Gastrocnemius medialis (tissue), 4 donors: ENCODE results near the gene F8. TPM values are rescaled to one million over a fixed set of nuclear protein-coding genes. Genes with fewer than 3 reads are reported as not detected.

ENCODE experiments used
- ATAC-seq, 2 donors: fragments of 150-250 bp; one replicate each; pipeline ENCODE4 v1.9.1; 2016
- DNase-seq, 2 donors: peaks; one replicate each; pipeline ENCODE4 v3.0.0-alpha.2; 2019
- H3K27ac ChIP-seq, 4 donors: fragments of 200-600 bp; sonication (generic); 1 replicate in 1 of 4; 2 replicates in 3 of 4; pipeline ENCODE4 v1.5.1; 2016 to 2018; ENCODE audit warnings: mild to moderate bottlenecking in 2 of 4, moderate library complexity in 1 of 4
- H3K27me3 ChIP-seq, 3 donors: fragments of 200-600 bp; sonication (generic) in 2 of 3; 1 replicate in 1 of 3; 2 replicates in 2 of 3; pipeline versions ENCODE4 v1.5.1 to v1.6.0; 2016 to 2019; ENCODE audit warnings: mild to moderate bottlenecking in 1 of 3, moderate library complexity in 1 of 3
- H3K36me3 ChIP-seq, 2 donors: fragments of 200-600 bp; sonication (generic) in 1 of 2; one replicate each; pipeline ENCODE4 v1.5.1; 2017 to 2018
- H3K4me1 ChIP-seq, 2 donors: fragments of 200-600 bp; sonication (generic) in 1 of 2; one replicate each; pipeline ENCODE4 v1.5.1; 2016 to 2017; ENCODE audit warnings: mild to moderate bottlenecking in 2 of 2
- H3K4me3 ChIP-seq, 4 donors: fragments of 200-600 bp; sonication (generic) in 3 of 4; 1 replicate in 1 of 4; 2 replicates in 3 of 4; pipeline ENCODE4 v1.5.1; 2016 to 2019; ENCODE audit warnings: mild to moderate bottlenecking in 2 of 4
- H3K9me3 ChIP-seq, 3 donors: fragments of 200-600 bp; sonication (generic) in 2 of 3; 1 replicate in 1 of 3; 2 replicates in 2 of 3; pipeline ENCODE4 v1.5.1; 2016 to 2019
- CTCF ChIP-seq, 5 experiments: fragments of 450-650 bp in 3 of 5; fragments of 200-600 bp in 2 of 5; sonication (generic) in 2 of 5; IDR thresholded peaks in 4 of 5; conservative IDR thresholded peaks in 1 of 5; 1 replicate in 4 of 5; 2 replicates in 1 of 5; pipeline ENCODE4 v1.5.1; 2016 to 2019; ENCODE audit warnings: antibody characterized with exemption in 5 of 5, mild to moderate bottlenecking in 3 of 5, moderate library complexity in 3 of 5
- POLR2A ChIP-seq, 2 donors: fragments of 450-650 bp; IDR thresholded peaks; one replicate each; pipeline ENCODE4 v1.6.1; 2017; ENCODE audit warnings: antibody characterized with exemption in 2 of 2, mild to moderate bottlenecking in 2 of 2, moderate library complexity in 2 of 2
- in situ Hi-C, 4 donors: fragments of 200-750 bp; cut with MboI; loops; one replicate each; pipeline versions ENCODE4 v1.15.0 to v1.8.0; 2017; ENCODE audit warnings: low sequenced_read_pairs in 4 of 4
- intact Hi-C: fragments of 100-400 bp; cut with DNase I; formaldehyde crosslinking; loops from one replicate; pipeline ENCODE4 v1.15.1; 2023; ENCODE audit warnings: low total_unique reads
- total RNA-seq, 4 donors: library from RNA; depleted of rRNA; stranded (reverse); fragments of >200 nt; gene quantifications; one replicate each; pipeline versions ENCODE4 v1.1.0 to v1.2.3, GENCODE V29; 2016

F8 gene
- total RNA-seq, 4 donors from 2014 or later: 23.3 to 33.7 (median 28.2) TPM

GRCh38 chrX:155056877-155057792 is 34.6 kb upstream of the F8 start:
- peak; percentile 49 to 76 (median 74) for TF ChIP-seq CTCF (IDR thresholded peaks at IDR 0.05 in 4 of 5, conservative IDR thresholded peaks at IDR 0.05 in 1 of 5)
- no peak for TF ChIP-seq POLR2A (IDR thresholded peaks at IDR 0.05)
- DNase-seq (peak; percentile 6 to 57), ATAC-seq (peak; percentile 95 to 98)
- Histone ChIP-seq H3K4me3 (no peak overlapping the region), H3K27ac (peak overlapping the region; percentile 17 to 62 (median 47)), H3K27me3 (no peaks in the 10 kb centered on the region), H3K36me3 (no peaks in the 10 kb centered on the region), H3K9me3 (no peaks in the 10 kb centered on the region), H3K4me1 (no peaks in the 10 kb centered on the region)
- in situ Hi-C loops: loop anchor here in 3 of 4 donors (5.0 to 10.0 kb wide), 3 partner anchors 72 to 80 kb away; no protein-coding TSS in a partner anchor
- intact Hi-C loops: loop anchor here (1.0 to 2.0 kb wide), 2 partner anchors 30 to 76 kb away; partner anchors contain the start of gene FUNDC2

- in situ Hi-C loops (loop anchor here in 3 of 4 donors (5.0 to 10.0 kb wide), 3 partner anchors 72 to 79 kb away; no protein-coding TSS in a partner anchor), intact Hi-C loops (loop anchor here (2.0 kb wide), 1 partner anchor 30 kb away; the partner anchor contains the start of gene FUNDC2)
- no peak for TF ChIP-seq POLR2A (IDR thresholded peaks at IDR 0.05)
- no peak for TF ChIP-seq CTCF (IDR thresholded peaks at IDR 0.05 in 4 of 5, conservative IDR thresholded peaks at IDR 0.05 in 1 of 5)
- DNase-seq (no peak), ATAC-seq (no peak)
- no peaks in the 10 kb centered on the region for H3K36me3 ChIP-seq
- H3K4me1 ChIP-seq: no peaks in the 10 kb centered on the region
- peak overlapping the region; percentile 17 to 62 (median 47) for H3K27ac ChIP-seq
- no peaks in the 10 kb centered on the region for H3K27me3 ChIP-seq
- H3K9me3 ChIP-seq: no peaks in the 10 kb centered on the region
- H3K4me3 ChIP-seq: no peak overlapping the region
Measured at GRCh38 chrX:155056471-155056870, 33.9 kb upstream of the F8 start.

- Histone ChIP-seq H3K36me3 (no peaks in the 10 kb centered on the region), H3K9me3 (no peaks in the 10 kb centered on the region), H3K4me3 (no peak overlapping the region), H3K27me3 (no peaks in the 10 kb centered on the region), H3K4me1 (no peaks in the 10 kb centered on the region), H3K27ac (no peak overlapping the region)
- no peak for ATAC-seq
- no peak for DNase-seq
- in situ Hi-C loops: loop anchor here in 3 of 4 donors (5.0 to 10.0 kb wide), 3 partner anchors 71 to 78 kb away; no protein-coding TSS in a partner anchor
- no peak for TF ChIP-seq POLR2A (IDR thresholded peaks at IDR 0.05)
- TF ChIP-seq CTCF (IDR thresholded peaks at IDR 0.05 in 4 of 5, conservative IDR thresholded peaks at IDR 0.05 in 1 of 5): no peak
- intact Hi-C loops: no loop called here
Measured at GRCh38 chrX:155055494-155055893, 33.0 kb upstream of the F8 start.

GRCh38 chrX:155054255-155054654 is 31.7 kb upstream of the F8 start:
- intact Hi-C loops (no loop called here), in situ Hi-C loops (loop anchor here in 1 of 4 donors (10.0 kb wide), 1 partner anchor 69 kb away; no protein-coding TSS in a partner anchor)
- Histone ChIP-seq H3K36me3 (no peaks in the 10 kb centered on the region), H3K4me3 (no peak overlapping the region), H3K27me3 (no peaks in the 10 kb centered on the region), H3K4me1 (no peaks in the 10 kb centered on the region), H3K27ac (no peak overlapping the region), H3K9me3 (no peaks in the 10 kb centered on the region)
- TF ChIP-seq CTCF (IDR thresholded peaks at IDR 0.05 in 4 of 5, conservative IDR thresholded peaks at IDR 0.05 in 1 of 5) (no peak), POLR2A (IDR thresholded peaks at IDR 0.05) (no peak)
- no peak for ATAC-seq
- no peak for DNase-seq
